ENCODE measurements around the gene RYR3.

The RYR3 gene

GRCh38 chr15:33629647-33630046 is 318.9 kb downstream of the RYR3 start:
- H2BK120ac ChIP-seq (ENCODE audit: insufficient read depth, low read length, poor library complexity), result no peak overlapping the region
- H4K12ac ChIP-seq (ENCODE audit: low read depth, low read length), result no peak overlapping the region
- H3K18ac ChIP-seq (ENCODE audit: low read length), result no peak overlapping the region
- no peaks in the 10 kb centered on the region for H3K79me2 ChIP-seq (ENCODE audit: control insufficient read depth, insufficient read depth, low read length, poor library complexity)
- no peak overlapping the region for H2AFZ ChIP-seq (ENCODE audit: insufficient read depth, low read length, poor library complexity)
- no peak overlapping the region for H3K9ac ChIP-seq (ENCODE audit: low read length)
- WGBS (ENCODE audit: extremely low coverage, insufficient coverage, insufficient read length), result no CpG with 5 or more reads among the region's 4 CpGs
- H3K4me3 ChIP-seq (ENCODE audit: low read depth, low read length), result no peak overlapping the region
- H3K23ac ChIP-seq (ENCODE audit: low read length), result no peak overlapping the region
- no peak overlapping the region for H3K14ac ChIP-seq (ENCODE audit: low read length)
- peaks cover 2% of the 10 kb centered on the region for H3K9me3 ChIP-seq (ENCODE audit: insufficient read depth, low read depth, low read length)
- H3K36me3 ChIP-seq (ENCODE audit: control insufficient read depth in 1 of 2, insufficient read depth in 2 of 2, low read length in 2 of 2), result peaks cover 2 to 8% of the 10 kb centered on the region in 2 experiments
- H2BK12ac ChIP-seq (ENCODE audit: low read length), result no peak overlapping the region
- H3K4ac ChIP-seq (ENCODE audit: low read depth, low read length), result no peak overlapping the region
- H3K27ac ChIP-seq (ENCODE audit: low read depth, low read length), result no peak overlapping the region
- no peak overlapping the region for H2BK5ac ChIP-seq (ENCODE audit: low read depth, low read length, poor library complexity)
- no peaks in the 10 kb centered on the region for H3K27me3 ChIP-seq (ENCODE audit: insufficient read depth, low read length)
- H4K91ac ChIP-seq (ENCODE audit: low read depth, low read length), result no peak overlapping the region
- H3K4me1 ChIP-seq (ENCODE audit: control insufficient read depth in 1 of 2, insufficient read depth in 2 of 2, low read length in 2 of 2), result no peaks in the 10 kb centered on the region
- DNase-seq, result no peak
- no peak overlapping the region for H3K4me2 ChIP-seq (ENCODE audit: low read length)
- H3K79me1 ChIP-seq (ENCODE audit: low read length), result no peaks in the 10 kb centered on the region
- no peak overlapping the region for H2AK5ac ChIP-seq (ENCODE audit: low read length)
- no peak overlapping the region for H4K8ac ChIP-seq (ENCODE audit: low read depth, low read length)

GRCh38 chr15:33636234-33636633 is 325.5 kb downstream of the RYR3 start:
- WGBS (ENCODE audit: extremely low coverage, insufficient coverage, insufficient read length), result no CpG with 5 or more reads among the region's 7 CpGs
- Histone ChIP-seq H4K12ac (ENCODE audit: low read depth, low read length) (no peak overlapping the region), H3K4me3 (ENCODE audit: low read depth, low read length) (no peak overlapping the region), H3K9me3 (ENCODE audit: insufficient read depth, low read depth, low read length) (no peaks in the 10 kb centered on the region), H3K14ac (ENCODE audit: low read length) (no peak overlapping the region), H3K79me2 (ENCODE audit: control insufficient read depth, insufficient read depth, low read length, poor library complexity) (no peaks in the 10 kb centered on the region), H3K18ac (ENCODE audit: low read length) (no peak overlapping the region), H3K23ac (ENCODE audit: low read length) (no peak overlapping the region), H3K4me1 (ENCODE audit: control insufficient read depth in 1 of 2, insufficient read depth in 2 of 2, low read length in 2 of 2) (no peaks in the 10 kb centered on the region), H2BK12ac (ENCODE audit: low read length) (no peak overlapping the region), H3K4me2 (ENCODE audit: low read length) (no peak overlapping the region), H2BK5ac (ENCODE audit: low read depth, low read length, poor library complexity) (no peak overlapping the region), H2AK5ac (ENCODE audit: low read length) (no peak overlapping the region), H3K27me3 (ENCODE audit: insufficient read depth, low read length) (no peaks in the 10 kb centered on the region), H3K9ac (ENCODE audit: low read length) (no peak overlapping the region), H4K91ac (ENCODE audit: low read depth, low read length) (no peak overlapping the region), H2AFZ (ENCODE audit: insufficient read depth, low read length, poor library complexity) (no peak overlapping the region), H2BK120ac (ENCODE audit: insufficient read depth, low read length, poor library complexity) (no peak overlapping the region), H3K36me3 (ENCODE audit: control insufficient read depth in 1 of 2, insufficient read depth in 2 of 2, low read length in 2 of 2) (peaks cover 2 to 15% of the 10 kb centered on the region in 2 experiments), H3K79me1 (ENCODE audit: low read length) (no peaks in the 10 kb centered on the region), H3K27ac (ENCODE audit: low read depth, low read length) (no peak overlapping the region), H4K8ac (ENCODE audit: low read depth, low read length) (no peak overlapping the region), H3K4ac (ENCODE audit: low read depth, low read length) (no peak overlapping the region)
- DNase-seq, result no peak

- Histone ChIP-seq H3K14ac (ENCODE audit: low read length) (no peak overlapping the region), H3K18ac (ENCODE audit: low read length) (no peak overlapping the region), H3K9me3 (ENCODE audit: insufficient read depth, low read depth, low read length) (no peaks in the 10 kb centered on the region), H2AK5ac (ENCODE audit: low read length) (no peak overlapping the region), H2BK120ac (ENCODE audit: insufficient read depth, low read length, poor library complexity) (no peak overlapping the region), H3K23ac (ENCODE audit: low read length) (no peak overlapping the region), H2BK5ac (ENCODE audit: low read depth, low read length, poor library complexity) (no peak overlapping the region), H3K27me3 (ENCODE audit: insufficient read depth, low read length) (no peaks in the 10 kb centered on the region), H2BK12ac (ENCODE audit: low read length) (no peak overlapping the region), H2AFZ (ENCODE audit: insufficient read depth, low read length, poor library complexity) (no peak overlapping the region), H4K12ac (ENCODE audit: low read depth, low read length) (no peak overlapping the region), H3K79me1 (ENCODE audit: low read length) (no peaks in the 10 kb centered on the region), H3K79me2 (ENCODE audit: control insufficient read depth, insufficient read depth, low read length, poor library complexity) (no peaks in the 10 kb centered on the region), H4K91ac (ENCODE audit: low read depth, low read length) (no peak overlapping the region), H3K4ac (ENCODE audit: low read depth, low read length) (no peak overlapping the region), H3K4me1 (ENCODE audit: control insufficient read depth in 1 of 2, insufficient read depth in 2 of 2, low read length in 2 of 2) (no peaks in the 10 kb centered on the region), H4K8ac (ENCODE audit: low read depth, low read length) (no peak overlapping the region), H3K27ac (ENCODE audit: low read depth, low read length) (no peak overlapping the region), H3K9ac (ENCODE audit: low read length) (no peak overlapping the region), H3K4me3 (ENCODE audit: low read depth, low read length) (no peak overlapping the region), H3K4me2 (ENCODE audit: low read length) (no peak overlapping the region), H3K36me3 (ENCODE audit: control insufficient read depth in 1 of 2, insufficient read depth in 2 of 2, low read length in 2 of 2) (peaks cover 2 to 9% of the 10 kb centered on the region in 2 experiments)
- no CpG with 5 or more reads among the region's 1 CpG for WGBS (ENCODE audit: extremely low coverage, insufficient coverage, insufficient read length)
- no peak for DNase-seq
Measured at GRCh38 chr15:33636958-33637357, 326.2 kb downstream of the RYR3 start.

- no peaks in the 10 kb centered on the region for H3K79me1 ChIP-seq (ENCODE audit: low read length)
- peaks cover 2 to 7% of the 10 kb centered on the region in 2 experiments for H3K36me3 ChIP-seq (ENCODE audit: control insufficient read depth in 1 of 2, insufficient read depth in 2 of 2, low read length in 2 of 2)
- H3K9me3 ChIP-seq (ENCODE audit: insufficient read depth, low read depth, low read length), result no peaks in the 10 kb centered on the region
- no peak overlapping the region for H3K9ac ChIP-seq (ENCODE audit: low read length)
- no peak overlapping the region for H2AFZ ChIP-seq (ENCODE audit: insufficient read depth, low read length, poor library complexity)
- no CpG with 5 or more reads among the region's 2 CpGs for WGBS (ENCODE audit: extremely low coverage, insufficient coverage, insufficient read length)
- no peak overlapping the region for H3K14ac ChIP-seq (ENCODE audit: low read length)
- no peak overlapping the region for H3K4me3 ChIP-seq (ENCODE audit: low read depth, low read length)
- H3K27ac ChIP-seq (ENCODE audit: low read depth, low read length), result no peak overlapping the region
- no peak overlapping the region for H4K12ac ChIP-seq (ENCODE audit: low read depth, low read length)
- no peaks in the 10 kb centered on the region for H3K79me2 ChIP-seq (ENCODE audit: control insufficient read depth, insufficient read depth, low read length, poor library complexity)
- H3K4me2 ChIP-seq (ENCODE audit: low read length), result no peak overlapping the region
- H2AK5ac ChIP-seq (ENCODE audit: low read length), result no peak overlapping the region
- no peaks in the 10 kb centered on the region for H3K27me3 ChIP-seq (ENCODE audit: insufficient read depth, low read length)
- no peak overlapping the region for H2BK120ac ChIP-seq (ENCODE audit: insufficient read depth, low read length, poor library complexity)
- no peak overlapping the region for H3K18ac ChIP-seq (ENCODE audit: low read length)
- no peak overlapping the region for H4K91ac ChIP-seq (ENCODE audit: low read depth, low read length)
- no peak overlapping the region for H3K23ac ChIP-seq (ENCODE audit: low read length)
- DNase-seq, result no peak
- no peaks in the 10 kb centered on the region for H3K4me1 ChIP-seq (ENCODE audit: control insufficient read depth in 1 of 2, insufficient read depth in 2 of 2, low read length in 2 of 2)
- H2BK5ac ChIP-seq (ENCODE audit: low read depth, low read length, poor library complexity), result no peak overlapping the region
- H2BK12ac ChIP-seq (ENCODE audit: low read length), result no peak overlapping the region
- H4K8ac ChIP-seq (ENCODE audit: low read depth, low read length), result no peak overlapping the region
- no peak overlapping the region for H3K4ac ChIP-seq (ENCODE audit: low read depth, low read length)
Measured at GRCh38 chr15:33638453-33638852, 327.7 kb downstream of the RYR3 start.
